Esophagus squamous epithelium (tissue), 4 donors: ENCODE measurements around the gene RAET1G.
A peak's percentile ranks its signal among the peaks of the same experiment; 100 is the strongest.

Source experiments
- CTCF ChIP-seq, 6 experiments: fragments of 450-650 bp in 4 of 6; fragments of 200-600 bp in 2 of 6; sonication (generic) in 2 of 6; IDR thresholded peaks; one replicate each; pipeline ENCODE4 v1.5.1; 2016 to 2019; ENCODE audit warnings: antibody characterized with exemption in 6 of 6, mild to moderate bottlenecking in 4 of 6, moderate library complexity in 4 of 6
- POLR2A ChIP-seq, 4 donors: fragments of 450-650 bp; IDR thresholded peaks; one replicate each; pipeline ENCODE4 v1.6.1; 2017; ENCODE audit warnings: antibody characterized with exemption in 4 of 4, mild to moderate bottlenecking in 4 of 4, moderate library complexity in 3 of 4

DNA sequence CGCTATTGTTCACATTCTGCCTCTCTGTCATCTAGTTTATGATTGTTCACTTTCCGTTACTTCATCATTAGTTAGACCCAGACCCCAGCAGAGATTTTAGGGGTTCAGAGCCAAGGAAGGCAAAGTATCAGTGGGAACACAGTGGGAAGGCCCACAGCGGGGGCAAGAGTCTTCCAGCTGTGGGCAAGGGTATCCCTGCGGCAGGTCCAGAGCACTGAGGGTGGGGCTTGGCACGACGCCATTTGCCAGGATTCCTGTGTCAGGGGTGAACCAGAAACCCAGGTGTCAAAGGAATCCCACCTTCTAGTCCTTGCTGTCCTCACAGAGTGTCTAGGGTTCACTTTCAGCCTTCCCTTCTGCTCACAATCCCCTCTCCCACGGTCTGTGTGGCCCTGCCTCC, 38.3 kb downstream of the RAET1G start:
- peak in 1 of 6 experiments; percentile 2 for TF ChIP-seq CTCF (IDR thresholded peaks at IDR 0.05)
- TF ChIP-seq POLR2A (IDR thresholded peaks at IDR 0.05): no peak
